H1 (cell line): ENCODE data around the gene LHPP. TPM values are rescaled to one million over a fixed set of nuclear protein-coding genes. Genes with fewer than 3 reads are reported as not detected.

ENCODE experiments used
- CTCF ChIA-PET: fragments of 300-600 bp; sonication (Branson Sonifier 250); formaldehyde crosslinking; loops from one replicate; lab custom pipeline; 2021; ENCODE audit not compliant: partially characterized antibody; lab: Charles Lee
- POLR2A ChIA-PET: fragments of 300-600 bp; sonication (Branson Sonifier 250); formaldehyde crosslinking; loops from one replicate; lab custom pipeline; 2021; ENCODE audit warnings: inconsistent platforms; ENCODE audit not compliant: partially characterized antibody; lab: Charles Lee
- DNase-seq, 2 experiments: peaks; one replicate each; pipeline versions ENCODE4 v3.0.0 to v3.0.0-alpha.2; 2010 to 2022; ENCODE audit warnings: low spot score in 2 of 2, low read depth in 1 of 2, mixed read lengths in 1 of 2
- FAIRE-seq: peaks from 2 replicates; lab custom pipeline; 2011; peaks lifted over from hg19 to GRCh38; lab: Jason Lieb, UNC
- H2AFZ ChIP-seq: 2 replicates; pipeline ENCODE4 v1.8.1; 2012; ENCODE audit warnings: low read length, inconsistent platforms
- H2AK5ac ChIP-seq: 2 replicates; pipeline ENCODE4 v1.6.1; 2013; ENCODE audit warnings: low read depth, low read length
- H2BK120ac ChIP-seq: replicated peaks from 2 replicates; pipeline ENCODE3; 2013; ENCODE audit warnings: low read depth, low read length, inconsistent platforms
- H2BK12ac ChIP-seq: 2 replicates; pipeline ENCODE4 v1.6.1; 2013; ENCODE audit warnings: low read depth, low read length
- H2BK15ac ChIP-seq: 2 replicates; pipeline ENCODE4 v1.6.1; 2013; ENCODE audit warnings: low read length
- H2BK20ac ChIP-seq: 2 replicates; pipeline ENCODE4 v1.6.1; 2013; ENCODE audit warnings: low read length
- H2BK5ac ChIP-seq: 2 replicates; pipeline ENCODE4 v1.6.1; 2013; ENCODE audit warnings: low read depth, low read length
- H3K14ac ChIP-seq: 2 replicates; pipeline ENCODE4 v1.6.1; 2013; ENCODE audit warnings: inconsistent platforms; ENCODE audit not compliant: insufficient read length
- H3K18ac ChIP-seq: 2 replicates; pipeline ENCODE4 v1.6.1; 2013; ENCODE audit warnings: low read length; ENCODE audit errors: extremely low read depth
- H3K23ac ChIP-seq: 2 replicates; pipeline ENCODE4 v1.6.1; 2013; ENCODE audit warnings: inconsistent platforms; ENCODE audit not compliant: insufficient read length
- H3K23me2 ChIP-seq: 2 replicates; pipeline ENCODE4 v1.6.1; 2013; ENCODE audit warnings: low read depth, low read length
- H3K27ac ChIP-seq: 2 replicates; pipeline ENCODE4 v1.6.1; 2011; ENCODE audit warnings: low read depth, low read length, inconsistent platforms
- H3K27me3 ChIP-seq, 4 experiments: replicated peaks in 1 of 4; 1 replicate in 1 of 4; 2 replicates in 3 of 4; pipeline versions ENCODE4 v1.6.1 to v1.8.1; 2011 to 2013; ENCODE audit warnings: low read length in 3 of 4, mild to moderate bottlenecking in 3 of 4, inconsistent platforms in 2 of 4, mixed read lengths in 2 of 4, moderate library complexity in 1 of 4; ENCODE audit not compliant: control insufficient read depth in 3 of 4, insufficient read depth in 3 of 4; ENCODE audit errors: extremely low read depth in 1 of 4
- H3K36me3 ChIP-seq, 4 experiments: 2 replicates each; pipeline versions ENCODE4 v1.6.1 to v1.8.1; 2011 to 2013; ENCODE audit warnings: mild to moderate bottlenecking in 4 of 4, low read length in 3 of 4, moderate library complexity in 2 of 4, control low read depth in 1 of 4, inconsistent platforms in 1 of 4; ENCODE audit not compliant: insufficient read depth in 4 of 4, control insufficient read depth in 2 of 4
- H3K4ac ChIP-seq: replicated peaks from 2 replicates; pipeline ENCODE3; 2013; ENCODE audit warnings: low read length, low read depth, mixed read lengths, inconsistent platforms; ENCODE audit not compliant: insufficient read length
- H3K4me1 ChIP-seq, 4 experiments: replicated peaks in 1 of 4; 1 replicate in 1 of 4; 2 replicates in 3 of 4; pipeline versions ENCODE4 v1.6.1 to v1.8.1; 2011 to 2013; ENCODE audit warnings: low read length in 3 of 4, inconsistent platforms in 2 of 4, mixed read lengths in 1 of 4; ENCODE audit not compliant: insufficient read depth in 4 of 4, control insufficient read depth in 3 of 4
- H3K4me2 ChIP-seq, 2 experiments: 2 replicates each; pipeline versions ENCODE4 v1.6.1 to v1.8.1; 2011 to 2013; ENCODE audit warnings: low read depth in 2 of 2, low read length in 2 of 2, control low read depth in 1 of 2, inconsistent platforms in 1 of 2, mild to moderate bottlenecking in 1 of 2; ENCODE audit not compliant: insufficient read depth in 1 of 2
- H3K4me3 ChIP-seq, 4 experiments: fragments of 200-600, 300-600 bp in 1 of 4; sonication (generic), shearing (Covaris generic), sonication (Bioruptor Twin) in 1 of 4; 2 replicates each; pipeline versions ENCODE4 v1.5.1 to v1.8.1; 2011 to 2016; ENCODE audit warnings: low read length in 4 of 4, low read depth in 3 of 4, control low read depth in 2 of 4, inconsistent platforms in 2 of 4, mild to moderate bottlenecking in 2 of 4, mixed read lengths in 1 of 4, moderate library complexity in 1 of 4; ENCODE audit not compliant: insufficient read depth in 2 of 4; ENCODE audit errors: extremely low read depth in 1 of 4
- H3K56ac ChIP-seq: replicated peaks from 2 replicates; pipeline ENCODE3; 2013; ENCODE audit warnings: low read depth, mild to moderate bottlenecking, mixed read lengths, low read length, inconsistent platforms; ENCODE audit not compliant: insufficient read length
- H3K79me1 ChIP-seq: 2 replicates; pipeline ENCODE4 v1.6.1; 2013; ENCODE audit warnings: low read depth, low read length, control low read depth
- H3K79me2 ChIP-seq, 2 experiments: 2 replicates each; pipeline versions ENCODE4 v1.6.1 to v1.8.1; 2012 to 2013; ENCODE audit warnings: low read length in 2 of 2, mild to moderate bottlenecking in 2 of 2, inconsistent platforms in 1 of 2; ENCODE audit not compliant: insufficient read depth in 2 of 2, control insufficient read depth in 1 of 2
- H3K9ac ChIP-seq, 4 experiments: replicated peaks in 1 of 4; 1 replicate in 1 of 4; 2 replicates in 3 of 4; pipeline versions ENCODE4 v1.6.1 to v1.8.1; 2011 to 2013; ENCODE audit warnings: low read depth in 3 of 4, low read length in 3 of 4, control low read depth in 2 of 4, mild to moderate bottlenecking in 2 of 4, moderate library complexity in 2 of 4, inconsistent platforms in 1 of 4; ENCODE audit errors: extremely low read depth in 1 of 4
- H3K9me3 ChIP-seq, 2 experiments: 2 replicates each; pipeline versions ENCODE4 v1.6.1 to v1.8.1; 2012 to 2013; ENCODE audit warnings: mild to moderate bottlenecking in 2 of 2, moderate library complexity in 2 of 2, control low read depth in 1 of 2, inconsistent platforms in 1 of 2, low read depth in 1 of 2, low read length in 1 of 2, mixed read lengths in 1 of 2; ENCODE audit not compliant: insufficient read depth in 2 of 2
- H4K20me1 ChIP-seq, 2 experiments: replicated peaks in 1 of 2; 2 replicates each; pipeline versions ENCODE3 to v1.8.1; 2011 to 2013; ENCODE audit warnings: inconsistent platforms in 2 of 2, low read length in 2 of 2, mild to moderate bottlenecking in 1 of 2; ENCODE audit not compliant: insufficient read depth in 2 of 2, control insufficient read depth in 1 of 2
- H4K5ac ChIP-seq: 2 replicates; pipeline ENCODE4 v1.6.1; 2013; ENCODE audit warnings: low read length, low read depth, mixed read lengths, inconsistent platforms; ENCODE audit not compliant: insufficient read length
- H4K8ac ChIP-seq: 2 replicates; pipeline ENCODE4 v1.8.0; 2013; ENCODE audit warnings: mild to moderate bottlenecking, moderate library complexity, low read length, inconsistent platforms; ENCODE audit not compliant: insufficient read depth; ENCODE audit errors: extremely low read depth
- H4K91ac ChIP-seq: replicated peaks from 2 replicates; pipeline ENCODE3; 2013; ENCODE audit warnings: low read length, mixed read lengths, inconsistent platforms; ENCODE audit not compliant: insufficient read length
- BRCA1 ChIP-seq: IDR thresholded peaks from 2 replicates; pipeline ENCODE4 v1.6.1; 2012; ENCODE audit warnings: low read depth, low read length, improper control_type of control experiment
- CTCF ChIP-seq, 3 experiments: IDR thresholded peaks; 1 replicate in 2 of 3; 2 replicates in 1 of 3; pipeline versions ENCODE4 v1.5.1 to v1.6.1; 2011; ENCODE audit warnings: low read length in 3 of 3, mild to moderate bottlenecking in 3 of 3, inconsistent platforms in 2 of 3, low read depth in 1 of 3, moderate library complexity in 1 of 3; ENCODE audit not compliant: insufficient read depth in 1 of 3; ENCODE audit errors: control extremely low read depth in 1 of 3
- GABPA ChIP-seq: IDR thresholded peaks from 2 replicates; pipeline ENCODE4 v1.6.1; 2011; ENCODE audit warnings: mild to moderate bottlenecking, low read length, moderate library complexity, borderline replicate concordance; ENCODE audit not compliant: insufficient read depth
- RAD21 ChIP-seq, 2 experiments: IDR thresholded peaks in 1 of 2; conservative IDR thresholded peaks in 1 of 2; 2 replicates each; pipeline ENCODE4 v1.6.1; 2011; ENCODE audit warnings: low read depth in 2 of 2, low read length in 2 of 2, improper control_type of control experiment in 1 of 2, inconsistent platforms in 1 of 2, mild to moderate bottlenecking in 1 of 2, moderate library complexity in 1 of 2
- SIRT6 ChIP-seq: IDR thresholded peaks from one replicate; pipeline ENCODE4 v1.7.1; 2012; ENCODE audit warnings: low read length, inconsistent platforms
- TBP ChIP-seq: IDR thresholded peaks from 2 replicates; pipeline ENCODE4 v1.6.1; 2011; ENCODE audit warnings: low read depth, low read length, improper control_type of control experiment
- TEAD4 ChIP-seq: IDR thresholded peaks from 2 replicates; pipeline ENCODE4 v1.6.1; 2012; ENCODE audit warnings: low read depth, low read length, inconsistent platforms, mixed read lengths
- USF2 ChIP-seq: IDR thresholded peaks from 2 replicates; pipeline ENCODE4 v1.6.1; 2011; ENCODE audit warnings: low read length, improper control_type of control experiment
- ZNF274 ChIP-seq: IDR thresholded peaks from 2 replicates; pipeline ENCODE4 v1.7.0; 2012; ENCODE audit warnings: low read length, borderline replicate concordance; ENCODE audit errors: extremely low read depth
- WGBS, 2 experiments: shearing (Covaris generic) in 1 of 2; methylation state at CpG; one replicate each; pipeline versions ENCODE4 v1.1.6 to v1.1.7; 2013 to 2015; ENCODE audit warnings: low lambda C conversion rate in 2 of 2, mixed read lengths in 2 of 2, inconsistent platforms in 1 of 2, low coverage in 1 of 2, missing lambda C conversion rate in 1 of 2; ENCODE audit not compliant: insufficient replicate concordance in 2 of 2, insufficient coverage in 1 of 2, insufficient read length in 1 of 2; ENCODE audit errors: extremely low coverage in 1 of 2, missing lambda C conversion rate in 1 of 2; 5-methylcytosine and 5-hydroxymethylcytosine counted together
- polyA plus RNA-seq, 7 experiments: library from polyadenylated mRNA; depleted of rRNA in 3 of 7; stranded (reverse) in 5 of 7; unstranded in 2 of 7; fragments of >200 nt in 5 of 7; fragments of 200-250 nt in 2 of 7; gene quantifications; 1 replicate in 5 of 7; 2 replicates in 1 of 7; 4 replicates in 1 of 7; pipeline versions ENCODE4 v1.2.1 to v1.2.3, GENCODE V29; 2011 to 2013; ENCODE audit warnings: missing spikeins in 2 of 7, mixed read lengths in 2 of 7
- total RNA-seq: library from RNA; stranded (reverse); fragmentation: NEBNext Ultra II Directional; extraction: Animal tissue kit (Norgen Biotek cat#: 25700); gene quantifications from 2 replicates; pipeline ENCODE4 v1.2.1, GENCODE V29; 2021

Gene LHPP
- total and polyA plus RNA-seq, 2 of the 8 experiments (the other 6 are each of a cell fraction or from before 2014, with no cell fraction given), result 26.0 to 45.0 TPM

GRCh38 chr10:124547647-124548168, 86.1 kb downstream of the LHPP start:
- H2AK5ac ChIP-seq, result no peak overlapping the region
- no peak overlapping the region for H4K8ac ChIP-seq
- no peaks in the 10 kb centered on the region for H3K36me3 ChIP-seq
- H3K18ac ChIP-seq, result no peak overlapping the region
- H2AFZ ChIP-seq, result no peak overlapping the region
- H2BK20ac ChIP-seq, result no peak overlapping the region
- H4K5ac ChIP-seq, result no peak overlapping the region
- H3K23me2 ChIP-seq, result no peaks in the 10 kb centered on the region
- no peak overlapping the region for H3K4me3 ChIP-seq
- H2BK15ac ChIP-seq, result no peak overlapping the region; the same call in 1 of the 2 replicates
- WGBS, 2 experiments, result 80% methylated on average over 13 of the region's 13 CpGs; no CpG with 5 or more reads in 1 of the 2 experiments
- H3K4ac ChIP-seq, result no peak overlapping the region
- no peak overlapping the region for H2BK12ac ChIP-seq
- no peaks in the 10 kb centered on the region for H3K27me3 ChIP-seq
- no peaks in the 10 kb centered on the region for H3K79me2 ChIP-seq
- no peak for DNase-seq
- no peak overlapping the region for H3K27ac ChIP-seq
- H3K56ac ChIP-seq, result no peak overlapping the region
- no peak overlapping the region for H3K9ac ChIP-seq
- no peak overlapping the region for H3K4me2 ChIP-seq
- FAIRE-seq, result no peak
- H2BK120ac ChIP-seq, result no peak overlapping the region
- no peak overlapping the region for H2BK5ac ChIP-seq
- peaks cover 0 to 2% (median 0%) of the 10 kb centered on the region in 4 experiments; a peak in 2 of 7 replicates for H3K4me1 ChIP-seq
- no peaks in the 10 kb centered on the region for H3K79me1 ChIP-seq
- H4K91ac ChIP-seq, result no peak overlapping the region
- H4K20me1 ChIP-seq, result no peaks in the 10 kb centered on the region
- no peak overlapping the region for H3K23ac ChIP-seq
- ChIA-PET POLR2A (interaction anchor here (1.3 to 1.9 kb wide), 2 partner anchors 10 kb away, joined by 5 read pairs; no protein-coding TSS in a partner anchor), CTCF (interaction anchor here (0.9 to 38.0 kb wide), 5 partner anchors 10 to 199 kb away, joined by 3 to 681 read pairs (median 3); no protein-coding TSS in a partner anchor)
- no peaks in the 10 kb centered on the region for H3K9me3 ChIP-seq
- no peak overlapping the region for H3K14ac ChIP-seq
- TF ChIP-seq GABPA (no peak), BRCA1 (no peak), ZNF274 (no peak), TBP (no peak), SIRT6 (no peak), USF2 (no peak), TEAD4 (no peak), RAD21 (IDR thresholded peaks at IDR 0.05 in 1 of 2, conservative IDR thresholded peaks at IDR 0.05 in 1 of 2; ENCODE audit: low read depth in 2 of 2, low read length in 2 of 2) (no peak), CTCF (IDR thresholded peaks at IDR 0.05; ENCODE audit: control extremely low read depth in 1 of 3, insufficient read depth in 1 of 3, low read depth in 1 of 3, low read length in 3 of 3) (no peak)
